Subcutaneous abdominal adipose tissue (tissue), 5 donors: Measurements from ENCODE around the gene ZC3H12A.
A peak's percentile ranks its signal among the peaks of the same experiment; 100 is the strongest.

Experiments used
- H3K27ac ChIP-seq: one replicate; pipeline ENCODE4 v1.7.0; 2013; ENCODE audit warnings: low read depth, mild to moderate bottlenecking, inconsistent platforms, low read length, moderate library complexity
- H3K27me3 ChIP-seq, 5 donors: one replicate each; pipeline ENCODE4 v1.7.0; 2013; ENCODE audit warnings: low read length in 5 of 5, inconsistent platforms in 1 of 5; ENCODE audit not compliant: control insufficient read depth in 5 of 5, insufficient read depth in 4 of 5
- H3K36me3 ChIP-seq, 5 donors: one replicate each; pipeline ENCODE4 v1.7.0; 2013; ENCODE audit warnings: low read length in 5 of 5; ENCODE audit not compliant: control insufficient read depth in 5 of 5, insufficient read depth in 5 of 5
- H3K4me1 ChIP-seq, 5 donors: one replicate each; pipeline ENCODE4 v1.7.0; 2013; ENCODE audit warnings: low read length in 5 of 5, mild to moderate bottlenecking in 3 of 5, moderate library complexity in 1 of 5; ENCODE audit not compliant: control insufficient read depth in 5 of 5, insufficient read depth in 5 of 5
- H3K4me3 ChIP-seq, 5 donors: one replicate each; pipeline ENCODE4 v1.7.0; 2013; ENCODE audit warnings: low read length in 5 of 5, low read depth in 1 of 5
- H3K9ac ChIP-seq, 5 donors: one replicate each; pipeline ENCODE4 v1.7.0; 2013; ENCODE audit warnings: low read length in 5 of 5, mild to moderate bottlenecking in 4 of 5, moderate library complexity in 3 of 5
- H3K9me3 ChIP-seq, 5 donors: one replicate each; pipeline ENCODE4 v1.7.0; 2013; ENCODE audit warnings: low read length in 5 of 5; ENCODE audit not compliant: control insufficient read depth in 5 of 5
- donor health status: healthy.
- donor health status: healthy.
- donor health status: healthy.
- donor health status: healthy.
- donor health status: healthy.

ZC3H12A gene

DNA sequence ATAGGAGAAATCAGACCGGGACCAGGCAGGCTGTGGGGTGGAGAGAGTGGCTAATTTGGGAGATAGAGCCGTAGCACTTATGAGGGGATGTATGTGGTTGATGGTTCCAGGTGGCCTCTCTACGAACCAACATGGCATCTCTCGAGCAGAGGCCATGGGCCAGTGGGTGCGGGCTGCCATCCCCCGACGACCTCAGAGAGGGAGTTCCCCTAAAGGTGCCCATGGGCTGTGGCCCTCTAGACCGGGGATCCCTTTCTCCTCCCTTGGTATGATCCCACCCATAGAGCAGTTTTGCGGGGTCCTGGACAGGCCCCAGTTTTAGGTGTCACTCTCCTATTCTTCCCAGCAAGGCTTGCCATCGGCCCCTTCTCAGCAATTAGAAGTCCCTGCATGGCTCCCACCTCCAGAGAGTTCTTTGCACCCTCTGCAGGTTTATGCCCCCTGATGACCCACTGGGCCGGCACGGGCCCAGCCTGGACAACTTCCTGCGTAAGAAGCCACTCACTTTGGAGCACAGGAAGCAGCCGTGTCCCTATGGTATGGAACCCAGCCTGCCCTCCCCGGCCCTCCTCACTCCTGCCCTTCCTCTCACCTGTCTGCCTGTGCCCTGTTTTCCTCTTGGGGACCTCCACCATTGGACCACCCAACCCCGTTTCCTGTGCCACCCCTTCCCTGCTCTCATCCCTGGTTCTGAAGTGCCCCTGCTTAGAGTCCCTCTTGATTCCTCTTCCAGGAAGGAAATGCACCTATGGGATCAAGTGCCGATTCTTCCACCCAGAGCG, 7.8 kb downstream of the ZC3H12A start:
- no peak overlapping the region for H3K9ac ChIP-seq
- peaks cover 24 to 70% (median 63%) of the 10 kb centered on the region in 5 donors for H3K4me1 ChIP-seq
- H3K27me3 ChIP-seq = no peaks in the 10 kb centered on the region
- no peak overlapping the region for H3K4me3 ChIP-seq
- H3K27ac ChIP-seq = no peak overlapping the region
- H3K9me3 ChIP-seq = no peaks in the 10 kb centered on the region
- peaks cover 0 to 68% (median 57%) of the 10 kb centered on the region in 5 donors for H3K36me3 ChIP-seq

DNA sequence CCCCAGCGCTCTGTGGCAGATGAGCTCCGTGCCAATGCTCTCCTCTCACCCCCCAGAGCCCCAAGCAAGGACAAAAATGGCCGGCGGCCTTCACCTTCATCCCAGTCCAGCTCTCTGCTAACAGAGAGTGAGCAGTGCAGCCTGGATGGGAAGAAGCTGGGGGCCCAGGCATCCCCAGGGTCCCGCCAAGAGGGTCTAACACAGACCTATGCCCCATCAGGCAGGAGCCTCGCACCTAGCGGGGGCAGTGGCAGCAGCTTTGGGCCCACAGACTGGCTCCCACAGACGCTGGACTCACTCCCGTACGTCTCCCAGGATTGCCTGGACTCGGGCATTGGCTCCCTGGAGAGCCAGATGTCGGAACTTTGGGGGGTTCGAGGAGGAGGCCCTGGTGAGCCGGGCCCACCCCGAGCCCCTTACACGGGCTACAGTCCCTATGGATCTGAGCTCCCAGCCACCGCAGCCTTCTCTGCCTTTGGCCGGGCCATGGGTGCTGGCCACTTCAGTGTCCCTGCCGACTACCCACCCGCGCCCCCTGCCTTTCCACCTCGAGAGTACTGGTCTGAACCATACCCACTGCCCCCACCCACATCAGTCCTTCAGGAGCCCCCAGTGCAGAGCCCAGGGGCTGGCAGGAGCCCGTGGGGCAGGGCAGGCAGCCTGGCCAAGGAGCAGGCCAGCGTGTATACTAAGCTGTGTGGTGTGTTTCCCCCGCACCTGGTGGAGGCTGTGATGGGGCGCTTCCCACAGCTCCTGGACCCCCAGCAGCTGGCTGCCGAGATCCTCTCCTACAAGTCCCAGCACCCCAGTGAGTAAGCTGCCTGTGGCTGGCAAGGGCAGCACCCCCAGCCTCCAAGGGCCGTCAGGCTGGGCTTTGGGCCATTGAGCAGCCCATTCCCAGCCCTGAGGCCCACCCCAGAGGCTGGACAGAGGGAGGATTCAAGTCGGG, 8.7 kb downstream of the ZC3H12A start:
- Histone ChIP-seq H3K9ac (no peak overlapping the region), H3K4me3 (no peak overlapping the region), H3K4me1 (peaks cover 23 to 68% (median 59%) of the 10 kb centered on the region in 5 donors), H3K27ac (no peak overlapping the region), H3K27me3 (no peaks in the 10 kb centered on the region), H3K9me3 (no peaks in the 10 kb centered on the region), H3K36me3 (peaks cover 0 to 63% (median 54%) of the 10 kb centered on the region in 5 donors)

DNA sequence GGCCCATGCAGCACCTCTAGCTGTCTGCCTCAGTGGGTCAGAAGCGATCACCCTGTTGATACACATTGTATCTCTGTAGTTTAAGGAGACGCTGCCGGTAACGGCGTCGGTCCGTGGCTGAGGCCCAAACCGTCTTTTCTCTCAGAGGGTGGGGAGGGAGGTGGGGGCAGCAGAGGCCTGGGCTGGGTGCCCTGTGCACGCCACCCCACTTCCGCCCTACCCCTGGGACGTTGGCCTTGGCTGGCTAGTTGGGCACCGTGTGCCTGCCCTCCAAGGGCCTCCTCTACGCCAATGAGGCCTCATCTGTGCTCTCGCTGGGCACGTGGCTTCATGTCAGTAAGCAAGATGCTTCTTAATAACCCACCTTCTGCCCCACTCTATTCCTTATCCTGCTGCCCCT, 9.4 kb downstream of the ZC3H12A start:
- H3K27me3 ChIP-seq = no peaks in the 10 kb centered on the region
- H3K4me1 ChIP-seq = peaks cover 18 to 61% (median 52%) of the 10 kb centered on the region in 5 donors
- no peak overlapping the region for H3K27ac ChIP-seq
- peak overlapping the region in 1 of 5 donors; percentile 3 for H3K9ac ChIP-seq
- H3K9me3 ChIP-seq = no peaks in the 10 kb centered on the region
- H3K36me3 ChIP-seq = peaks cover 4 to 58% (median 51%) of the 10 kb centered on the region in 5 donors
- H3K4me3 ChIP-seq = no peak overlapping the region

DNA sequence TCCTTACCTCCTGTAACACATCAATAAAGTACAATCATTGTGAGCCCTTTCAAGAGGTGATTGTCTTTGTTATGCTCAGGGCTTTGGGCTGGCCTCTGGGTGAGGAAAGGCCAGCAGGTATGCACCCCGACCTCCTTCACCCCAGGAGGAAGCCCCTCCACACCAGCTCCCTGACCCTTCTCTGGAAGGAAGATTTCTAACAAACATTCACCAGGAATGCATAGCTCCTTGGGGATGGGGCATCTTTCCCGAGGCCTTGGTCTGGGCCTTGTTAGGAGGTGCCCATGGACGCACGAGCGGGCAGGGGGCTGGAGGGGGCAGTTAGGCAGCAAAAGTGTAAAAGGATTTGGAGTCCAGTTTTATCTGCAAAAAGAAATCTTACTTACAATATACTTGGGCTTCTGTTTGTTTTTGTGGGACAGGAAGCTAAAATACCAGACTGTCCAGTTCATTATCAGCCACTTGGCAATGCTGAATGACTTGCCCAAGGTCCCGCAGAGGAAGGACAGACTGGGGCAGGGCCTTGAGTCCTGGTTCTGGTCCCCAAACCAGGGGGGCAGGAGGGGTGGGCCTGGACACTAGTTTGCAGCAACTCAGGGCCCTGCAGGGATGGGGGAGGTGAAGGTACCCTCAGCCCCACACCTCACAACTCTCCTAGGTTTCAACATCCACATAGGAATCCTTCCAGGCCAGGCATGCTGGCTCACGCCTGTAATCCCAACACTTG, 10.1 kb downstream of the ZC3H12A start:
- H3K27ac ChIP-seq = peak overlapping the region; percentile 77
- H3K9ac ChIP-seq = peak overlapping the region in 1 of 5 donors; percentile 3

DNA sequence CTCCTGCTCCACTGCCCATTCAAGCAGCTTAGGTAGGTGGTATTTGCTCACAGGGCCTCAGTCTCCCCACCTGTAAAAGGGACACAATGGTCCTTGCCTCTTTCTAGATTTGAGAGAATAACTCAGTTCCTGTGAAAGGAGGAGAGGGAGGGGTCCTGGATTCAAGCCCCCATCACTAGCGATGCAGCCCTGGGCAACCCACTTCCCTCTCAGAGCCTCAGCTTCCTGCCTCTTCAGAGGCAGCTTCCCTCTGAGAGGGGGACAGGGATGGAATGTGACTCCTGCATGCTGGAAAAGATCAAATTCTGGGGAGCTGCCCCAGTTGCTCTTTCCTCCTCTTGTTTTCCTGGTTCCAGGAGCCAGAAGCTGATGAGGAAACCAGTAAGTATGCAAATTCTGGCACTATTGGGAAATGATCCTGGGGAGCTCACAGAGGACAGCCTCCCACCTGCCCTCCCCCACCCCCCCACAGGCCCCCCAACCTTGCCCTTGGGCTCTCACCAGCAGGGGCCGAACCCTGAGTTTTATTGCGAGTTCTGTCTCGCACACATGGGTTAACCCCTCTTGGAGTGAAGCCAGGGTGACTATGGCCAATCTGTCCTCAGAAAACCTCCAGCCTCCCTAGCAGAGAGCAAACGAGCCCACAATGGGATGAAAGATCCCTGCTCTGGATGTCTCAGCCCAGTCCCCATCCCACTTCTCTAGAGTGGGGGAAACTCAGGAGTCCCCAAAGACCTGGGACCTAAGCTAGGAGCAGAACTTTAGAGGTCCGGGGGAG, 11.7 kb downstream of the ZC3H12A start:
- H3K27me3 ChIP-seq = no peaks in the 10 kb centered on the region
- H3K27ac ChIP-seq = peak overlapping the region; percentile 84
- peak overlapping the region in 4 of 5 donors; percentile 7 to 61 (median 46) for H3K9ac ChIP-seq
- no peaks in the 10 kb centered on the region for H3K9me3 ChIP-seq
- peak overlapping the region in 1 of 5 donors; percentile 32 for H3K4me3 ChIP-seq
- peaks cover 8 to 42% (median 34%) of the 10 kb centered on the region in 5 donors for H3K4me1 ChIP-seq
- H3K36me3 ChIP-seq = peaks cover 7 to 63% (median 46%) of the 10 kb centered on the region in 5 donors

More for the DNA sequence above, 10.1 kb downstream of the ZC3H12A start:
- Histone ChIP-seq H3K4me1 (peaks cover 14 to 54% (median 45%) of the 10 kb centered on the region in 5 donors), H3K36me3 (peaks cover 4 to 64% (median 50%) of the 10 kb centered on the region in 5 donors), H3K27me3 (no peaks in the 10 kb centered on the region), H3K9me3 (no peaks in the 10 kb centered on the region), H3K4me3 (no peak overlapping the region)

DNA sequence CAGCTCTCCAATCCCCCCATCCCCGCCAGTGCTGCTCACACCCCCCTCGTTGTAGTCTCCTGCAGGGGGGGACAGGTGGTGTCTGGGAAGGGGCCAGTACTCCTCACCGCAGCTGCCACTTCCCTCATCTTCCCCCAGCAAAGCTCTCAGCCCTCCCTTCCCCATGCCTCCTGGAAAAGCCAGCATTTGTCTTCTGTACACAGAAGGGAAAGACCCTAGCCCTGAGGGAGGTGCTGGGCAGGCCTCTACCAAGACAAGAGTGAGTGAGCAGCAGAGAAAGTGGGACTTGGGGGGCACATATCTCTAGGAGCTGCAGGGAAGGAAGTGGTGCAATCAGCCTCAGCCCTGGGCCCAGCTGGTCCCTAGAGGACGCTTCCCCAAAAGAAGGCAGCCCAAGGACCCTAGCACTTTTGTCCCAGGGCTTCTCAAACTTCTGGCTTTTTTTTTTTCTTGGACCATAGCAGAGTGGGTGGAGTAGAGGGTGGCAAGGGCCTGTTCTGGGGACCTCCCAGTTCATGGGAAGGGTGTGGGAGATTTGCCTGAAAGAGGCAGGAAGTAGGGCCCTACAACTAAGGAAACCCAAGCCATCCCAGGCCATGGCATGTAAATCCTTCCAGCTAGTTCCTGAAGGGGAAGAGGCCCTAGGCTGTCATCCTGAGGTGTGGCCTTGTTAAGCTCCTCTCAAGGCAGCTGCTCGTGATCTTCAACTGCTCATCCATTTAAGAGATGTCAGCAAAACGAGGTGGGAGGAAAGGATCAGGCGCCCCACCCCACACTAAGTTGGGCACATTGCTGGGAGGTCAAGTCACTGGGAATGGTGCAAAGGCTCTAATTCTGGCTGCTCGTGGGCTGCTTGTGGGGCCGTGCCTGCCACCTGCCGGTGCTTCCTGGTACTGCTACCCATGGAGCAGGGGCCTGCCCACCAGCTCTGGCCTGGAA, 12.6 kb downstream of the ZC3H12A start:
- no peaks in the 10 kb centered on the region for H3K9me3 ChIP-seq
- H3K4me1 ChIP-seq = peaks cover 8 to 42% (median 34%) of the 10 kb centered on the region in 5 donors
- peak overlapping the region; percentile 36 to 66 (median 57) for H3K9ac ChIP-seq
- peaks cover 7 to 58% (median 42%) of the 10 kb centered on the region in 5 donors for H3K36me3 ChIP-seq
- H3K27me3 ChIP-seq = no peaks in the 10 kb centered on the region
- no peak overlapping the region for H3K4me3 ChIP-seq
- H3K27ac ChIP-seq = peak overlapping the region; percentile 84

DNA sequence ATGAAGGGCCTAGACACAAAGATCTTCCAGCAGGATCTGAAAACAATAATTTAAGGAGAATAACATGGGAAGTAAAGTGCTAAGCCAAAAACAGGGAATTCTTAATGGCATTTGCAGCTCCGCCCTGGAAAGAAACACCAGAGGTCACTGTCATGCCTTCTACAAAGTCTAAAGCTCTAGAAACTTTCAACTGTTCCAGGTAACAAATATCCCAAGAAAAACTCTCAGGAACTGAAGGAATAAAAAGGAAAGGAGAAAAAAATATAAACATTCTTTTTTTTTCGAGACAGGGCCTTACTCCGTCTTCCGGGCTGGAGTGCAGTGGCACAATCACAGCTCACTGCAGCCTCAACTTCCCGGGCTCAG, 13.2 kb downstream of the ZC3H12A start:
- H3K27ac ChIP-seq = peak overlapping the region; percentile 84
- no peaks in the 10 kb centered on the region for H3K27me3 ChIP-seq
- no peak overlapping the region for H3K4me3 ChIP-seq
- peaks cover 8 to 42% (median 34%) of the 10 kb centered on the region in 5 donors for H3K4me1 ChIP-seq
- H3K36me3 ChIP-seq = peaks cover 9 to 54% (median 38%) of the 10 kb centered on the region in 5 donors
- no peaks in the 10 kb centered on the region for H3K9me3 ChIP-seq
- peak overlapping the region in 4 of 5 donors; percentile 15 to 66 (median 41) for H3K9ac ChIP-seq

DNA sequence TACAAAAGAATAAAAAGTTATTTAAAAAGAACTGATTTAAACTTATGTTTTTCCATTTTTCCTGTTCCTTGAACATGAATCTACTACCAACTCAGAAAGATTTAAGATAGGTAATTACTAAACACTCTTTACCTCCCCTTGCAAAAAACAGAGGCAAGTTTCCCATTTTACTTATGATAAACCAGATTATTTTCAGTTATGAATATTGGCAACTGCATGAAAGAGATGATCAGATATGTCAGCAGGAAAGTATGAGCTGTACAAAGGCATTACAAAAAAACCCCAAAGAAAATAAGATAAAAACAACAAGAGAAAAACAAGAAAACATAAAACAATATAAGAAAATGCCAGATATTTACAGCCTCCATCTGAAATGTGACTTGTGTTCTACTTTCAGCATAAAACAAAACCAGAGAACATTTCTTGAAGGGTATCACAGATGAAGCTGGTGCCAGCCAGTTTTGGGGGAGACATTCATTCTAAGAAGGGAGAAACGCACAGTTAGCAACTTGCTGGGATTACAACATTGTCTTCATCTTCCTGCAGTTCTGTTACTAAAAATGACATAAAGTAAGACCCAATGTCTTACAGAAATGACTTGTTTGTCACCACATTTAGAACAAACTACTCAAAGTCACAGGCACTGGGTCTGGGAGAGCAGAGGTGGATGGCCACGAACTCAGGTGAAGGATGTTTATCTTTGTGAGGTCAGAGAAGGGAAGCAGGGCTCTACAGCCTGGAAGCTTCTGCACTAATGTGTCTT, 19.1 kb downstream of the ZC3H12A start:
- Histone ChIP-seq H3K27ac (no peak overlapping the region), H3K4me1 (no peaks in the 10 kb centered on the region), H3K9ac (no peak overlapping the region), H3K9me3 (no peaks in the 10 kb centered on the region), H3K27me3 (no peaks in the 10 kb centered on the region), H3K36me3 (peaks cover 17 to 52% (median 35%) of the 10 kb centered on the region in 5 donors), H3K4me3 (no peak overlapping the region)
